ENCODE results near the gene OR4D9.
A peak's percentile ranks its signal among the peaks of the same experiment; 100 is the strongest.
"Not testable (repeated sequence)": the region's sequence is repeated elsewhere in the genome, so short reads cannot be mapped to it uniquely, and the experiment has no call there.

OR4D9 gene

DNA sequence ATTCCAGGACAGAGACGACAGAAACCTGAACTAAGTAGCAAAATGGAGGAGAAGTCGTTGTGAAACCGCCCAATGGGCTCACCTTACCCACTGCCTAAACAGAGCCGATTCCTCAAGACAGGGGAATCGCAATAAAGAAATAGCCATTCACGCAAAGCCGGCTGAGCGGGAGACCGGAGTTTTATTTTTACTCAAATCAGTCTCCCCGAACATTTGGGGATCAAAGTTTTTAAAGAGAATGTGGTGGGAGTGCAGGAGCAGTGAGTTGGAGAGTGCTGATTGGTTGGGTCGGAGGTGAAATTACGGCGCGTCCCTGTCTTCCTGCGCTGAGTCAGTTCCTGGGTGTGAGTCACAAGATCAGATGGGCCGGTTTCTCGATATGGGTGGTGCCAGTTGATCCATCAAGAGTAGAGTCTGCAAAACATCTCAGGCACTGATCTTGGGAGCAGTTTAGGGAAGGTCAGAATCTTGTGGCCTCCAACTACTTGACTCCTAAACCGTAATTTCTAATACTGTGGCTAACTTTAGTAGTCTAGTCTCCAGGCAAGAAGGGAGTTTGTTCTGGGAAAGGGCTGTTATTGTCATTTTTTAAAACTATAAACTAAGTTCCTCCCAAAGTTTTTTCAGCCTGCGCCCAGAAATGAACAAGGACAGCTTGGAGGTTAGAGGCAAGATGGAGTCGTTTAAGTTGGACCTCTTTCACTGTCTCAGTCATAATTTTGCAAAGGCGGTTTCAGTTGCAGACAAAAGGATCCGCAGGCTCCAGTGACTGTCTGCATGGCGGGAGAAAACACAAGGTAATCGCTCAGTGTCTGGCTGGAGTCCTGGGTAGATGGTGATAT, 34.1 kb downstream of the OR4D9 start:
- Histone ChIP-seq H3K27me3 (ENCODE audit: insufficient read depth, poor library complexity, severe bottlenecking) (no peaks in the 10 kb centered on the region), H3K4me3 (replicated peaks; ENCODE audit: insufficient read depth, low read length) (no peak overlapping the region), H3K27ac (replicated peaks) (no peak overlapping the region)
- no peak for DNase-seq (ENCODE audit: low read depth in 1 of 2, low spot score in 1 of 2)
- TF ChIP-seq, protein P1, sequence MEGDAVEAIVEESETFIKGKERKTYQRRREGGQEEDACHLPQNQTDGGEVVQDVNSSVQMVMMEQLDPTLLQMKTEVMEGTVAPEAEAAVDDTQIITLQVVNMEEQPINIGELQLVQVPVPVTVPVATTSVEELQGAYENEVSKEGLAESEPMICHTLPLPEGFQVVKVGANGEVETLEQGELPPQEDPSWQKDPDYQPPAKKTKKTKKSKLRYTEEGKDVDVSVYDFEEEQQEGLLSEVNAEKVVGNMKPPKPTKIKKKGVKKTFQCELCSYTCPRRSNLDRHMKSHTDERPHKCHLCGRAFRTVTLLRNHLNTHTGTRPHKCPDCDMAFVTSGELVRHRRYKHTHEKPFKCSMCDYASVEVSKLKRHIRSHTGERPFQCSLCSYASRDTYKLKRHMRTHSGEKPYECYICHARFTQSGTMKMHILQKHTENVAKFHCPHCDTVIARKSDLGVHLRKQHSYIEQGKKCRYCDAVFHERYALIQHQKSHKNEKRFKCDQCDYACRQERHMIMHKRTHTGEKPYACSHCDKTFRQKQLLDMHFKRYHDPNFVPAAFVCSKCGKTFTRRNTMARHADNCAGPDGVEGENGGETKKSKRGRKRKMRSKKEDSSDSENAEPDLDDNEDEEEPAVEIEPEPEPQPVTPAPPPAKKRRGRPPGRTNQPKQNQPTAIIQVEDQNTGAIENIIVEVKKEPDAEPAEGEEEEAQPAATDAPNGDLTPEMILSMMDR (IDR thresholded peaks at IDR 0.05; ENCODE audit: insufficient read depth, low read length): no peak
- TF ChIP-seq GABPA (IDR thresholded peaks at IDR 0.05; ENCODE audit: low read depth): no peak

DNA sequence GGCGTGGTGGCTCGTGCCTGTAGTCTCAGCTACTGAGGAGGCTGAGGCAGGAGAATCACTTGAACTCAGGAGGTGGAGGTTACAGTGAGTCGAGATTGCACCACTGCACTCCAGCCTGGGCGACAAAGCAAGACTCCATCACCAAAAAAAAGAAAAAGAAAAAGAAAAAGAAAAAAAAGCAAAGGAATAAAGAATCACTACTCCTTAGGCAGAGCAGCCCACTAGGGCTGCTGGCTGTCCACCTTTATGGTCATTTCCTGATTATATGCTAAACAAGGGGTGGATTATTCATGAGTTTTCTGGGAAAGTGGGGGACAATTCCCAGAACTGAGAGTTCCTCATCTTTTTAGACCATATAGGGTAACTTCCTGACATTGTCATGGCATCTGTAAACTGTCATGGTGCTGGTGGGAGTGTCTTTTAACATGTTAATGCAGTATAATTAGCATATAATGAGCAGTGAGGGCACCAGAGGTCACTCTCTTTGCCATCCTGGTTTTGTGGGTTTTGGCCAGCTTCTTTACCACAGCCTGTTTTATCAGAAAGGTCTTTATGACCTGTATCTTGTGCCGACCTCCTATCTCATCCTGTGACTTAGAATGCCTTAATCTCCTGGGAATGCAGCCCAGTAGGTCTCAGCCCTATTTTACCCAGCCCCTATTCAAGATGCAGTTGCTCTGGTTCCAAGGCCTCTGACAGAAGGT, 36.4 kb downstream of the OR4D9 start:
- H3K27ac ChIP-seq (replicated peaks); DNase-seq (ENCODE audit: low read depth in 1 of 2, low spot score in 1 of 2); H3K27me3 ChIP-seq (ENCODE audit: insufficient read depth, poor library complexity, severe bottlenecking); H3K4me3 ChIP-seq (replicated peaks; ENCODE audit: insufficient read depth, low read length): not testable (repeated sequence)

DNA sequence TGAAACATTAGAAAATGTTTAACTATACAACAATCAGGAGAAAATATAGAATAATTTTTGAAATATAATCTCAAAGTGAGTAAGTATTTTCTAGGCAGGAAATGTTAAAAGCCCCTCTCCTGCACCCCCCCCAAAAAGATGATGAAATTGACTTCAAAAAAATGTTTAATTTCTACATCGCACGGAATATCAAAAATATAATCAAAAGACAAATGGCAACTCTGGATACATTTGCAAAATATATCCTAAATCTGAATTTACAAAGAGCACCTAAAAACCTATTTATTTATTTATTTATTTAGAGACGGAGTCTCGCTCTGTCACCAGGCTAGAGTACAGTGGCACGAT, 36.9 kb downstream of the OR4D9 start:
- H3K4me3 ChIP-seq (replicated peaks; ENCODE audit: insufficient read depth, low read length): no peak overlapping the region
- H3K27me3 ChIP-seq (ENCODE audit: insufficient read depth, poor library complexity, severe bottlenecking): no peaks in the 10 kb centered on the region
- TF ChIP-seq, protein P1 (IDR thresholded peaks at IDR 0.05; ENCODE audit: insufficient read depth, low read length): no peak
- TF ChIP-seq SPI1 (IDR thresholded peaks at IDR 0.05; ENCODE audit: borderline replicate concordance, low read depth): no peak
- TF ChIP-seq GABPA (IDR thresholded peaks at IDR 0.05; ENCODE audit: low read depth): no peak
- TF ChIP-seq, protein P2, sequence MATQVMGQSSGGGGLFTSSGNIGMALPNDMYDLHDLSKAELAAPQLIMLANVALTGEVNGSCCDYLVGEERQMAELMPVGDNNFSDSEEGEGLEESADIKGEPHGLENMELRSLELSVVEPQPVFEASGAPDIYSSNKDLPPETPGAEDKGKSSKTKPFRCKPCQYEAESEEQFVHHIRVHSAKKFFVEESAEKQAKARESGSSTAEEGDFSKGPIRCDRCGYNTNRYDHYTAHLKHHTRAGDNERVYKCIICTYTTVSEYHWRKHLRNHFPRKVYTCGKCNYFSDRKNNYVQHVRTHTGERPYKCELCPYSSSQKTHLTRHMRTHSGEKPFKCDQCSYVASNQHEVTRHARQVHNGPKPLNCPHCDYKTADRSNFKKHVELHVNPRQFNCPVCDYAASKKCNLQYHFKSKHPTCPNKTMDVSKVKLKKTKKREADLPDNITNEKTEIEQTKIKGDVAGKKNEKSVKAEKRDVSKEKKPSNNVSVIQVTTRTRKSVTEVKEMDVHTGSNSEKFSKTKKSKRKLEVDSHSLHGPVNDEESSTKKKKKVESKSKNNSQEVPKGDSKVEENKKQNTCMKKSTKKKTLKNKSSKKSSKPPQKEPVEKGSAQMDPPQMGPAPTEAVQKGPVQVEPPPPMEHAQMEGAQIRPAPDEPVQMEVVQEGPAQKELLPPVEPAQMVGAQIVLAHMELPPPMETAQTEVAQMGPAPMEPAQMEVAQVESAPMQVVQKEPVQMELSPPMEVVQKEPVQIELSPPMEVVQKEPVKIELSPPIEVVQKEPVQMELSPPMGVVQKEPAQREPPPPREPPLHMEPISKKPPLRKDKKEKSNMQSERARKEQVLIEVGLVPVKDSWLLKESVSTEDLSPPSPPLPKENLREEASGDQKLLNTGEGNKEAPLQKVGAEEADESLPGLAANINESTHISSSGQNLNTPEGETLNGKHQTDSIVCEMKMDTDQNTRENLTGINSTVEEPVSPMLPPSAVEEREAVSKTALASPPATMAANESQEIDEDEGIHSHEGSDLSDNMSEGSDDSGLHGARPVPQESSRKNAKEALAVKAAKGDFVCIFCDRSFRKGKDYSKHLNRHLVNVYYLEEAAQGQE (IDR thresholded peaks at IDR 0.05; ENCODE audit: insufficient replicate concordance, low read depth): no peak
- TF ChIP-seq POLR2AphosphoS5 (IDR thresholded peaks at IDR 0.05; ENCODE audit: low read depth): no peak
- no peak for DNase-seq (ENCODE audit: low read depth in 1 of 2, low spot score in 1 of 2)
- H3K27ac ChIP-seq (replicated peaks): no peak overlapping the region

DNA sequence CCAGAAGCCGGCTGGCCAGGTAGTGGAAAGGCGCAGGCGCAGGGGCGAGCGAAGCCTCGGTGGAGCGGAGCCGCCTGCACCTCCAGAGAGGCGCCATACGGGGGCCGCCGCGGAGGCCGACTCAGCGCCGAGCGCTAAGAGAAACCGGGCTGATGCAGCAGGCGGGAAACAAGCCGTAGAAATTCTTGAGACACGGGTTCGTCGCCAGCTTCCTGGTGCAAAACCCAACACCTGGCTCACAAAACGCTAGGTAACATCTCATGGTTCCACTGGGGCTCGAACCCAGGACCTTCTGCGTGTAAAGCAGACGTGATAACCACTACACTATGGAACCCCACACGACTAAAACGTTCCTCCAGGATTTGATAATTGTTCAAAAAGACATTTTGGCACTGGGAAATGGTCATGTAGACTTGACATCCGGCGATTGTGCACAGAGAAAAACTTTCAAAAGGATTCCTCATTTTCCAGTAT, 39.1 kb downstream of the OR4D9 start:
- DNase-seq (ENCODE audit: low read depth in 1 of 2, low spot score in 1 of 2): peak; percentile 82 to 91
- no peaks in the 10 kb centered on the region for H3K27me3 ChIP-seq (ENCODE audit: insufficient read depth, poor library complexity, severe bottlenecking)
- peak overlapping the region; percentile 83 for H3K27ac ChIP-seq (replicated peaks)
- peak overlapping the region; percentile 61 for H3K4me3 ChIP-seq (replicated peaks; ENCODE audit: insufficient read depth, low read length)
- TF ChIP-seq, protein P2 (IDR thresholded peaks at IDR 0.05; ENCODE audit: insufficient replicate concordance, low read depth): no peak
- TF ChIP-seq, protein P1 (IDR thresholded peaks at IDR 0.05; ENCODE audit: insufficient read depth, low read length): peak; percentile 27
- TF ChIP-seq GABPA (IDR thresholded peaks at IDR 0.05; ENCODE audit: low read depth): 0 out of 2 replicates have a peak, but pooled peaks have one; percentile 29

Data from HL-60 (cell line).